ENCODE data around the gene FBRSL1. TPM values are rescaled to one million over a fixed set of nuclear protein-coding genes. Genes with fewer than 3 reads are reported as not detected.

FBRSL1 gene
- total and polyA plus RNA-seq, 2 donors (not counting 3 experiments of a cell fraction or from before 2014, with no cell fraction given) = 19.3 to 79.8 TPM

DNA sequence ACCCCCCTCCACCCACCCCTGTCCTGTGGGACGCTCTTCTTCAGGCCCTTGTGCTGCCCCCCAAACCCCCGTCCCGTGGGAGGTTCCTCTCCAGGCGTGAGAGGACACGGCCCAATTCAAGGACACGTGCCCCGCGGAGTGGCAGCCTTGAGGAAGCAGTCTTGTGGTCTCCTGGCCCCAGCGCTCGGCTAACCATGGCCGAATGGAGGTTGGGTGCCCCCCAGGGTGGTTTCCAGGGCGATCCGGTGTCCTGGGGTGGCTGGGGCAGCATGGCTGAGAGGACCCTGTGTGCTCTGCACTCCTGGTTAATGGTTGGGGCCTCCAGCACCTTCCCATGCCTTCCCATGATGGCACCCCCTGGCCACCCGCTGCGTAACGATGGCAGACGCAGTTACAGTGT, 66.8 kb downstream of the FBRSL1 start:
- H3K4me3 ChIP-seq (replicated peaks in 1 of 3; ENCODE audit: insufficient read depth in 1 of 3, low read depth in 1 of 3, low read length in 3 of 3) = no peak overlapping the region
- dilution Hi-C loops (cut with MboI; ENCODE audit: extremely low pct_ligation_motif_present, low sequenced_read_pairs) (no loop called here), intact Hi-C loops (cut with micrococcal nuclease) (no loop called here)
- H3K27ac ChIP-seq (ENCODE audit: insufficient read depth, low read depth, low read length) = no peak overlapping the region
- H3K9me1 ChIP-seq (replicated peaks; ENCODE audit: control insufficient read depth, extremely low read depth, insufficient read depth, low read length) = no peaks in the 10 kb centered on the region
- H2AFZ ChIP-seq (ENCODE audit: low read depth, low read length) = no peak overlapping the region
- no peak for FAIRE-seq
- H3K9ac ChIP-seq (replicated peaks; ENCODE audit: extremely low read depth, insufficient read depth, low read length) = no peak overlapping the region
- no peak for DNase-seq (ENCODE audit: low read depth, low spot score)
- H4K20me1 ChIP-seq (replicated peaks; ENCODE audit: control insufficient read depth, extremely low read depth, insufficient read depth, low read length) = no peaks in the 10 kb centered on the region
- TF ChIP-seq FOS (IDR thresholded peaks at IDR 0.05; ENCODE audit: borderline replicate concordance, insufficient read depth, low read length) = no peak
- no peak for TF ChIP-seq MYC (IDR thresholded peaks at IDR 0.05; ENCODE audit: low read depth, low read length)
- TF ChIP-seq POLR2AphosphoS5 (IDR thresholded peaks at IDR 0.05; ENCODE audit: insufficient read depth, low read depth, low read length) = no peak
- TF ChIP-seq GATA2 (IDR thresholded peaks at IDR 0.05; ENCODE audit: insufficient read depth, insufficient read length, low read depth, low read length) = no peak
- TF ChIP-seq POLR2A (IDR thresholded peaks at IDR 0.05; ENCODE audit: low read depth, low read length) = no peak
- TF ChIP-seq MAX (IDR thresholded peaks at IDR 0.05; ENCODE audit: insufficient read depth, insufficient read length) = no peak
- no peak for TF ChIP-seq CTCF (IDR thresholded peaks at IDR 0.05; ENCODE audit: extremely low read depth in 1 of 2, insufficient read depth in 1 of 2, low read depth in 1 of 2, low read length in 2 of 2)
- TF ChIP-seq JUN (IDR thresholded peaks at IDR 0.05; ENCODE audit: borderline replicate concordance, insufficient read depth, insufficient read length, low read depth) = no peak
- no peak for TF ChIP-seq EZH2 (IDR thresholded peaks at IDR 0.05; ENCODE audit: borderline replicate concordance, low read depth, low read length, severe bottlenecking)
- no peaks in the 10 kb centered on the region for H3K36me3 ChIP-seq (ENCODE audit: control insufficient read depth in 2 of 2, extremely low read depth in 1 of 2, insufficient read depth in 2 of 2, low read length in 2 of 2)
- peaks cover 5% of the 10 kb centered on the region for H3K4me1 ChIP-seq (ENCODE audit: control insufficient read depth, extremely low read depth, insufficient read depth, low read length)
- H3K79me2 ChIP-seq (ENCODE audit: control insufficient read depth, insufficient read depth, low read length) = peaks cover 14% of the 10 kb centered on the region
- no peaks in the 10 kb centered on the region for H3K9me3 ChIP-seq (replicated peaks; ENCODE audit: control insufficient read depth, insufficient read depth, low read length)
- POLR2A ChIA-PET = no interaction called here
- CTCF ChIA-PET = no interaction called here
- H3K4me2 ChIP-seq (ENCODE audit: insufficient read depth, low read length) = no peak overlapping the region
- no peaks in the 10 kb centered on the region for H3K27me3 ChIP-seq (ENCODE audit: control insufficient read depth in 2 of 2, insufficient read depth in 2 of 2, low read length in 2 of 2)
- BruUV-seq (replicated peaks) = no TSS peak
